ENCODE measurements around the gene LIMK2. TPM values are rescaled to one million over a fixed set of nuclear protein-coding genes. Genes with fewer than 3 reads are reported as not detected.

Gene LIMK2
- total RNA-seq, 1 experiment from 2014 or later: 42.8 TPM

- no peak for TF ChIP-seq CTCF (IDR thresholded peaks at IDR 0.05)
Measured at GRCh38 chr22:31179345-31179744, 32.8 kb upstream of the LIMK2 start (continued).

- ATAC-seq (no peak), DNase-seq (ENCODE audit: low spot score) (no peak)
- Mint-ChIP-seq H3K27me3 (ENCODE audit: low read depth) (no peaks in the 10 kb centered on the region), H3K4me1 (no peaks in the 10 kb centered on the region), H3K4me3 (no peak overlapping the region), H3K36me3 (peaks cover 25% of the 10 kb centered on the region), H3K27ac (no peak overlapping the region), H3K9me3 (peaks cover 18% of the 10 kb centered on the region)
- ChIA-PET POLR2A (no interaction called here), CTCF (interaction anchor here (2.1 kb wide), 1 partner anchor 29 kb away, joined by 6 read pairs; the partner anchor contains the start of gene LIMK2)
- no peak for TF ChIP-seq NR3C1 (CRISPR knock-in tag; conservative IDR thresholded peaks at IDR 0.05; ENCODE audit: low read depth)
- no peak for TF ChIP-seq CBFB (CRISPR knock-in tag; IDR thresholded peaks at IDR 0.05; ENCODE audit: low read depth)
- no peak for TF ChIP-seq ZNF532 (CRISPR knock-in tag; IDR thresholded peaks at IDR 0.05; ENCODE audit: borderline replicate concordance)
- no peak for TF ChIP-seq NR2C2 (CRISPR knock-in tag; IDR thresholded peaks at IDR 0.05)
- no peak for TF ChIP-seq ZNF317 (CRISPR knock-in tag; IDR thresholded peaks at IDR 0.05; ENCODE audit: borderline replicate concordance, low read depth)
- no peak for TF ChIP-seq IRF1 (CRISPR knock-in tag; IDR thresholded peaks at IDR 0.05)
- TF ChIP-seq NFATC4 (CRISPR knock-in tag; IDR thresholded peaks at IDR 0.05): no peak
- TF ChIP-seq ZNF281 (CRISPR knock-in tag; IDR thresholded peaks at IDR 0.05): no peak
- TF ChIP-seq GRHL2 (CRISPR knock-in tag; IDR thresholded peaks at IDR 0.05; ENCODE audit: insufficient replicate concordance, severe bottlenecking): no peak
Measured at GRCh38 chr22:31184015-31184414, 28.1 kb upstream of the LIMK2 start.

GRCh38 chr22:31185056-31185455, 27.0 kb upstream of the LIMK2 start:
- TF ChIP-seq CDX4 (CRISPR knock-in tag; IDR thresholded peaks at IDR 0.05; ENCODE audit: borderline replicate concordance) (no peak), TEAD1 (CRISPR knock-in tag; IDR thresholded peaks at IDR 0.05) (no peak), ATF2 (CRISPR knock-in tag; IDR thresholded peaks at IDR 0.05; ENCODE audit: borderline replicate concordance, low read depth) (no peak), USF1 (CRISPR knock-in tag; IDR thresholded peaks at IDR 0.05) (no peak), ZNF425 (CRISPR knock-in tag; conservative IDR thresholded peaks at IDR 0.05) (no peak)
- Mint-ChIP-seq H3K4me1 (no peaks in the 10 kb centered on the region), H3K9me3 (peaks cover 18% of the 10 kb centered on the region), H3K27ac (no peak overlapping the region), H3K36me3 (peaks cover 28% of the 10 kb centered on the region), H3K4me3 (no peak overlapping the region), H3K27me3 (ENCODE audit: low read depth) (no peaks in the 10 kb centered on the region)
- ATAC-seq: no peak
- POLR2A ChIA-PET: interaction anchor here (0.6 kb wide), 1 partner anchor 543 kb away, joined by 4 read pairs; no protein-coding TSS in a partner anchor
- CTCF ChIA-PET: interaction anchor here (2.1 kb wide), 1 partner anchor 28 kb away, joined by 6 read pairs; the partner anchor contains the start of gene LIMK2
- no peak for DNase-seq (ENCODE audit: low spot score)
